GM18868 (cell line): ENCODE data around the gene SLC2A4RG.
"Not testable (repeated sequence)": the region's sequence is repeated elsewhere in the genome, so short reads cannot be mapped to it uniquely, and the experiment has no call there.

Experiments
- ATAC-seq: cut with Tn5 transposase; IDR thresholded peaks from one replicate; pipeline ENCODE4 v1.9.1; 2021; ENCODE audit warnings: mild to moderate bottlenecking, moderate library complexity; ENCODE audit not compliant: unreplicated experiment

Gene SLC2A4RG

DNA sequence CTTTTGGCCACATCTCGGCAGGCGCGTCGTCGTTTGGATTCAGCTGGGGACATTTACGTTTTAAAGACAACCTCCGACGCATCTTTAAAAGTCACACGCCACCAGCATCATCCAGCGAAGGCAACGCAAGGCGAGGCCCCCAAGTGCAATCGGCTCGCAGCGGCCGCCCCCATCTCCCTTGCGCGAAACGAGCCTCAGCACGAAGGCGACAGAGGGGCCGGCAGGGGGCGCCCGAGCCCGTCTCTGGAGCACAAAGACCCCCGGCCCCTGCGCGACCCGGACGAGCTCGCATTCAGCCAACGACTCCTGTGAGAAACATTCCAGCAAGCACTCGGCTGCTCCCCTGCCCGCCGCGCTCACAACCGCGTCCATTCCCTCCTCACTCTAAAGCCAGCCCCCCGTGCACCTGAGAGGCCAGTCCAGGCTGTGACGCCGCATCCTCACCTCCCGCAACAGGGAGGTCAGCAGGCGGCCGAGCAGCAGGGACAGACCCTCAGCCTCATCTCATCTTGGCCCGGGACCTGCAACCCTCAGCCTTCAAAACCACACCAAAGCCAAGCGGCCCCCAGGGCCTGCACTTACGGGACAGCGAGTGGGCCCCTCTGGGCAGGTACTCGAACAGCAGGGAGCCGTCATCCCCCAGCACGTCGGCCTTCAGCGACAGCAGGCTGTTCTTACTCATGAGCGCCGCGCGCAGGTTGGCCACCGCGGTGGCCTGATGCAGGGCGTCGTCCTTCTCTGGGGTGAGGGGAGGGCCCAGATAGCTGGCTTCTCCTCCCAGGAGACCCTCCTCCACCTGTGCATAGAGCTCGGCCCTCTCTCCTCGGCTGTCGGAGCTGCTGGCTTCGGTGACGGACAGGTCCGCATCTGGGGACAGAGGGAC is 35.8 kb downstream of the SLC2A4RG start:
- no peak for ATAC-seq

DNA sequence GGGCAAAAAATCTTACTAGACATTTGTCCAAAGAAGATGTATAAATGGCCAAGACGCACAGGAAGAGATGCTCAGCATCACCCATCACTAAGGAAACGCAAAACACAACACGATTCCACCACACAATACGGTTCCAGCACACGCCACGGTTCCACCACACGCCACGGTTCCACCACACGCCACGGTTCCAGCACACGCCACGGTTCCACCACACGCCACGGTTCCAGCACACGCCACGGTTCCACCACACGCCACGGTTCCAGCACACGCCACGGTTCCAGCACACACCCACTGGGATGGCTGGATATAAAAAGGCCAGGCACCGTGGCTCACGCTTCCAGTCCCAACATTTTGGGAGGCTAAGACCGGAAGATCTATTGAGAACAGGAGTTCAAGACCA is 37.3 kb downstream of the SLC2A4RG start:
- ATAC-seq = not testable (repeated sequence)

DNA sequence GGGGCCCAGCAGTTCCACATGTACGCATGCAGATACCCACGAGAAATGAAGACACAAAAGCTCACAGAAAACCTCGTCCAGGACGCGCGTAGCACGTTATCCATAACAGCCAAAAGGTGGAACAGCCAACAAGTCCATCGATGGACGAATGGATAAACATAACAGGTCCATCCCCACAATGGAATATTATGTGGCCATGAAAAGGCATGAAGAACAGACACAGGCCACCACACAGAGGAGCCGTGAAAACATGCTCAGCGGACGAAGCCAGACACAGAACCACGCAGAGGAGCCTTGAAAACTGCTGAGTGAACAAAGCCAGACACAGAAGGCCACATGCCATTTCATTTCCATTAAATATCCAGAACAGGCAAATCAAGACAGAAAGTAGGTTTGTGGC is 38.0 kb downstream of the SLC2A4RG start:
- no peak for ATAC-seq

DNA sequence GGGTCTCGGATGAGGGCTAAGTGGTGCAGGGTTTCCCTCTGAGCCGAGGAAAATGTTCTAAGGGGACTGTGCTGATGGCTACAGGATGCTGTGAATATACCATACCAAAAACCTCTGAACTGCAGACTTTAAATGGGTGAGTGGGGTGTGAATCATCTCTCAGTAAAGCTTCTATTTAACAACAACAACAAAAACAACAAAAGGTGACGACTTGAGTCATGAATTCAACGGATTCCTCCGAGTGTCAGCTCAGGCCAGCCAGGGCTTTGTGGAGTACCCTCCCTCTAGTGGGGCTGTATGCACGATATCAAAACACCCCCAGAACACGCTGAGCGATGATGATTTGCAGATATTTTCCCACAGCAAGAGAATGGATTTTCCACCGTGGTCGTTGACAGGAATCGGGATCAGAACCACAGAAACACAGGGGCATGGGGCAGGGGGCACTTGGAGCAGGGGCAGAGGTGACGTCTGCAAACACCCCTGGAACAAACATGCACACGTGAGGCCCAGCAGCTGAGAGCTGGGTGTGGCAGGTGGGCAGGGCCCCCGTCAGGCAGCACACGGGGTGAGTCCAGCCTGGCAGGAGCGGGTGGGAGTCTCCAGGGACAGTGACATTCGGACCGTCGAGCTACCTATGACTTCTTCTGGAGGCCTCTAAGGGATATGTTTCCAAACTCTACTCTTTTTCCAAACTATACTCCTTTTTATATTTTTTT is 38.6 kb downstream of the SLC2A4RG start:
- ATAC-seq = no peak

DNA sequence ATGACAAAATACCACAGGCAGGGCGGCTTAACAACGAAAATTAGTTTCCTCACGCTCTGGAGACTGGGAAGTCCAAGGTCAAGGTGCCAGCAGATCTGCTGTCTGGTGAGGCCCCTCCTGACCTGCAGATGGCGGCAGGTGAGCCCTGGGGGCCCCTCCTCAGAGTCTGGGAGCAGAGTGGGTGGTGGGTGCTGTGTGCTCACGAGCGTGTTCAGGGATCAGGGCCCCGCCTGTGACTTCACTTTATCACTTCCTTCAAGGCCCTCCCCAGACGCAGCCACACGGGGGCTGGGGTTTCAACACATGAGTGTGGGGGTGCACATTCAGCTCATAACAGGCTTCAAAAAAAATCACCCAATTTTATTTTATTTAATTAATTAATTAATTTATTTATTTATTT is 39.3 kb downstream of the SLC2A4RG start:
- ATAC-seq = no peak

DNA sequence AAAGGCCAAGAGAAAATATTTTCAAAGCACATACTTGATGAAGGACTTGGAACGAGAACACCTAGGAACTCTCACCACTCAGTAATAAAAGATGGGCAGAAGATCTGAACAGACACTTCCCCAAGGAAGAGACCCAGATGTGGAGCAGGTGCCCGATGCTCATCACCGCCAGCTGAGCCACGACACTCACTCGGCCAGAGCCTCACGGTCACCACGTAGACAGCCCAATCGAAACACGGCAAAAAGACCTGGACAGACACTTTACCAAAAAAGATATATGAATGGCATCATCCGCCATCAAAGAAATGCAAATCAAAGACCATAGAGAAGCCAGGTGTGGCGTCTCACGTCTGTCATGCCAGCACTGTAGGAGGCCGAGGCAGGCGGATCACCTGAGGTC is 41.6 kb downstream of the SLC2A4RG start:
- ATAC-seq = no peak

DNA sequence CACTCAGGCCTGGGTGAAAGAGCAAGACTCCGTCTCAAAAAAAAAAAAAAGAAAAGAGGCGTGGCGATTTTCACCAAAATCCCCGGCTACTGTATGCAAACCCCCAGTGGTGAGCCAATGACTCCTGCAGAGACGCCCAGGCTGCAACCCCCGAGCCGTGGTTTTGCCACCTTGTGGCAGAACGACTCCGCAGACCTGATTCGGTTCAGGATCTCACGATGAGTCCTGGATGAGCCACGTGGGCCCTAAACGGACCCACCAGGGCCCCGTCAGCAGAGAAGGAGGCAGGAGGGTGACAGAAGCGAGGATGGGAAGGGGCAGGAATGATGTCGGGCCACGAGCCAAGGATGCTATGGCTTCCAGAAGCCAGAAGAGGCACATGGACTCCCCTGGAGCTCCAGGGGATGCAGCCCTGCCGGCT is 42.5 kb downstream of the SLC2A4RG start:
- ATAC-seq = no peak

DNA sequence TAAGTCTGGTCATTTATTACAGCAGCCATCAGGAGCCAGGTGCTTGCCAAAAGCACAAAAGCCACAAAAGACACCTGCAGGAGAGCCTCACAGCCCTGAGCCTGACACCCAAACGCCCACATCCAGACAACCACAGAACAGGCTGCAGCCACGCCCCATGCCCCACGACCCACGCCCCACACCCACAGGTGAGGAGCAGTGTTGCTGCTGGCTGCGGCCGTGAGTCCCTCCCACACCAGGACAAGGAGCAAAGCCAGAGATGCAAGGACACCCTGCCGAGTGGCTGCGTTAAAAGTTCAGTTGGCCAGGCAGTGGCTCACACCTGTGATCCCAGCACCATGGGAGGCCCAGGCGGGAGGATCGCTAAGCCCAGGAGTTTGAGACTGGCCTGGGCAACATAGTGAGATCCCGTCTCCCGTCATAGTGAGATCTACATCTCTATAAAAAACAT is 43.0 kb downstream of the SLC2A4RG start:
- ATAC-seq = no peak

DNA sequence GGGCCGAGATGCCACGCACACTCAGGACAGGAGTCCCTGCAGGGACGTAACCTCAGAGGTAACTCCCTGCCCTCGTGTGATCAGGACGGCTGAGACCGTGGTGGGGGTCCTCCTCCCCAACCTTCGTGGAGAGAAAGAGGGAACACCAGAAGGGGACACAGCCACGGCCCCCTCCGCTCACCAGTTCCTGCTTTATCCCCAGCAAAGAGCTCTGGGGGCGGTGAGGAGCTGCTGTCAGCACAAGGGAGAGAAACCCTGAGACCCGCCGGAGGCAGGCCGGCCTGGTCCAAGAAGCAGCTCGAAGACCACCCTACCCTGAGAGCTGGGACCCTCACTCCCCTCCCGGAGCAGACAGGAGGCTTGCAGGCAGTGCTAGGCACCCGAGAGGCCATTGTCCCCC is 44.4 kb downstream of the SLC2A4RG start:
- no peak for ATAC-seq

DNA sequence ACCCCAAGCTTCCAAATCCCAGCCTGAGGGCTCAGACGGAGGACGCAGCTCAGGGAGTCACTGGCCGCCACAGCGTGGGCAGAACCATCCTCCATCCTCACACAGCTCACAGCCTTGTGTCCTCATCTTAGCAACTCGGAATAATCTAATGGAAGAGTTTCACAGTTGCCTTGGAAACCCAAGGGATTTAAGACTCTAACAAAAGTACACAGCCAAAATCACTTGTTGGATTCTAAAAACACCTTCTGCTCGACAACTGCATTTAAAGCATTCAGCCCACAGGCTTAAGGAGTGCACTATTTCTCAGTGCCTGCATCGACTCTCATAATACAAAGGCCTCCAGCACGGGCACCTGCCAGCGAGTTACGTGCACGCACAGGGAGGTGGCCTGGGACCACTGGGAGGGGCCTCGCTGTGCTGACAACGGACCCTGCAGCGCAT is 46.1 kb downstream of the SLC2A4RG start:
- no peak for ATAC-seq

DNA sequence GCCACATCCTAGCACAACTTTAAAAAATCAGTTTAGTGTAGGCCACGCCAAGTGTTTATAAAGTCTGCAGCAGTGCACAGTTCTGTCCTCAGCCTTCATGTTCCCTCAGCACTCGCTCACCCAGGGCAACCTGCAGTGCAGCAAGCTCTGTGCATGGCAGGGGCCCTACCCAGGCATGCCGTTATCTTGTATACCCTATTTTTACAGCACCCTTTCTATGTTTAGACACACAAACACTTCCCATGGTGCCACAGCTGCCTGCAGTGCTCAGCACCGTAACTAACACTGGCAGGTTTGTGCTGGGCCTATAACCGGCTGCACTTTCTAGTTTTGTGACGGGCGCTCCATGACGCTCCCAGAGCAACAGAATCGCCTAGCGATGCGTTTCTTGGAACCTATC is 47.7 kb downstream of the SLC2A4RG start:
- ATAC-seq = no peak

DNA sequence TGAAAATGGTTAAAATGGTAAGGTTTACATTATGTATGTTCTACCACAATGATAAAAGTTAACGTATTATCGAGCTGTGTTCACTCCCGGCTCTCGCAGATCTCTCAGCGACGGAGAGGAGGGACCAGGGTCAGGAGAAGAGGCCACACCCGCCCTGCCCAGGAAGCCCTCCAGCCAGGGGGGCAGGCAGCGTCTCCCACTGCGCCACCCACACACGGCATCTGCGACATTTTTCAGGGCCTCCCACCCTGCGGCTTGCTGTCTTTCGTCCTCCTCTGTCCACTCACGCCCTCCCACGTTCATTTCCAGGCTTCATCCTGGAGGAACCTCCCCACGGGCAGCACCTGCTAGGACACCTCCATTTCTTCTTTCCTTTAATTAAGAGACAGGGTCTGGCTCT is 48.2 kb downstream of the SLC2A4RG start:
- ATAC-seq = no peak

DNA sequence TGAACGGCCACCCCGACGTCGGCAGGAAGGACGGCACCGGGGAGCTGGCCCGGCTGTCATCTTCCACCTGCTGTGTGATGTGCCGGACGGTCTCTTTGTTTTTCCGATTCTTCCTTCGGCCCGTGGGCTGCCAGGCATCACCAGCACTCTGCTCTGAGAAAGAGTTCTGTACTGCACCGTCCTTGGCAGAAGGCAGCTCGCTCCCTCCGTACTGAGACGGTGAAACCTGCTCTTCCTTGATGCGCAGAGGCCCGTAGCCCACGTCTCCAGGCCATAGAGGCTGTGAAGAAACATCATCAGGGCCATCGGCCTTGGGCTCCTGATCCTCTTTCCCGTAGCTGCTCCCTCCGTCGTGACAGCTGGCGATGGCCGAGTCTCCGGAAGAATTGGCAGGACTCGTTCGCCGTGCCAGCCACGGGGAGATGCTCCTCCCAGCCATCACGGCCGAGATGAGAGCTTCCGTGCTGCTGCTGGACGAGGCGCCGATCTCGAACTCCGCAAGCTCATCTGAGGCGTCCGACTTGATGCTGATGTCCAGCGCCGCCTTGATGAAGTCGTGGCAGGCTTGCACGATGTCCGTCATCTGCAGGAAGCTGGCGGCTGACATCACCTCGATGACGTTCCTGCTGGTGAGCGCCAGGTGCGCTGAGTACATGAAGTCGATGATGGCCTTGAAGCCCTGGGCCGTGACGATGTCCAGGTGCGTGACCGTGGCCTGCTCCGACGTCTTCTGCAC is 50.4 kb downstream of the SLC2A4RG start:
- ATAC-seq = no peak

DNA sequence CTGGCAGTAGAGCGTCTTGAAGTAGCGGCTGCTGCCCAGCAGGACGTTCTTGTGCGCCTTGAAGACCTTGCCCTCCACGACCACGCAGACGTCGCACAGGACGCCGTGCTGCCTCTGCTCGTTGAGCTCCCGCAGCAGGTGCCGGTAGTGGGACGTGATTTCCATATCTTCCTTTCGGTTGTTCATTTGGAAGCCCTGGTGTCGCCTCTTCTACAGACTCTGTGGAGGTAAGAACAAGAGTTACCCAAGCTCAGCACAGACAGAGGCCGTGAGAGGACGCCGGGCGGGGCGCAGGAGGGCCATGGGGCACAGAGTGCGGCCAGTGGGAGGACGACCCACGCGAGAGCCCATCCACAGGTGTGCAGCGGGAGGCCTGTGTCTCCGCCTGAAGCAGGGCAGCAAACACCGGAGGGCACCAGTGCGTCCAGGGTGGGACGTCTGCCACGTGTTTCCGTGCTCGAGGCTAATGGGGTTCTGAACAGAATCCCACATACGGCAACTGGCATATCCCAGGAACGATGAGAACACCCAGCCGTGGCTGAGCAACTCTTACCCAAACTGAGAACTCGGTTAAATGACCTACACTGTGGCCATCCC is 51.1 kb downstream of the SLC2A4RG start:
- no peak for ATAC-seq

DNA sequence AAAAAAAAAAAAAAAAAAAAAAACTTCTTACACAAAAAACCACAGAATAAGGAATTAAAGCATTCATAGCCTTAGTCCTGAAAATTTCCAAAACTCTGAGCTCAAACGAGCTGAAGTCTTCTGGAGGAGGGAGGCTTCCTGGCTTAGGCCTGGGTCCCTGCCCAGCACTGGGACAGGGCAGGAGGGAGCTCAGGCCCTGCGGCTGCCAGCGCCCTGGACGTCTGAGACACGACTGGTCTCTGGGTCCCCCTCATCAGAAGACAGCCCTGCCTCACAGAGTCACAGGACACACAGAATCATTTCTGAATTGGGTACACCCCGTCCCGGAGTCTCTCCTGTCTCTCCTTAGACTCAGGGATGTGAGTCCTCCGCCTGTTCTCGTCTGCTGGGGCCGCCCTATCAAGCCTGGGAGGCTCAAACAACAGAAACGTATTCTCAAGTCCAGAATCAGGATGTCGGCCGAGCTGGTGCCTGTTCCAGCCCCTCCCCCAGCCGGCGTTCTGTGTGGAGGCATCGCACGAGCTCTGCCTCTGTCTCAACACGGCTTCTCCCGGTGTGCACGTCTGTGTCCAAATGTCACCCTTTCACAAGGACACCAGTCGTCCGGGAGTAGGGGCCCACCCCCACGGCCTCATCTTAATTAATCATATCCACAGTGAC is 52.1 kb downstream of the SLC2A4RG start:
- no peak for ATAC-seq

DNA sequence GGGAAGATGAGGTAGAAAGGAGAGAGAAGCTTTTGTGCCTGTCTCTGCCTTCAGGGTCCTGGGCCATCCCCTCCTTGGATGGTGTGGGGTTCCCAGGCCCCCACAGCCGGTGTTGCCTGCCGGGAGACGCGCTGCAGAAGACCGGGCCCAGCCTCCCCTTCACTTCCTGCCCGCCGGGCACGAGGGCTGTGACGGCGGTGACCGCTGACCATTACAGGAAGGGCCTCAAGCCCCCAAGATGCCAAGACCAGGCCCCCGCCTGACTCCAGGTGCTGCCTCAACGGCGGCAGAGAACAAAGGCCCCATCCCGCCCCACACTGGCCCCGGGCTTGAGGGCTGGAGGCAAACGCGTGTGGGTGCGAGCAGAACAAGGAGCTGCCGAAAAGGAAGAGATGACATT is 53.3 kb downstream of the SLC2A4RG start:
- no peak for ATAC-seq
